Left lobe of liver (tissue), 2 donors: ENCODE results near the gene PPP1R14C. TPM values are rescaled to one million over a fixed set of nuclear protein-coding genes. Genes with fewer than 3 reads are reported as not detected.
A peak's percentile ranks its signal among the peaks of the same experiment; 100 is the strongest.

Experiments
- ATAC-seq: fragments of 200-7000 bp; cut with Tn5 transposase; one replicate; pipeline ENCODE4 v1.9.1; 2020; ENCODE audit warnings: mild to moderate bottlenecking, moderate library complexity
- DNase-seq: peaks from one replicate; pipeline ENCODE4 v3.0.0-alpha.2; 2020; ENCODE audit warnings: low spot score
- total RNA-seq: library from RNA; stranded (reverse); gene quantifications from one replicate; pipeline ENCODE4 v1.2.1, GENCODE V29; 2021
- donor health status: DM: no; HTN: no; CAD: no; lungs with moderate emphysema.
- donor health status: DM: no; HTN: yes; CAD: no.

Gene PPP1R14C
- total RNA-seq, 1 donor from 2014 or later: 0.08 TPM

GRCh38 chr6:150211700-150212511 is 69.1 kb downstream of the PPP1R14C start:
- no peak for ATAC-seq

GRCh38 chr6:150212778-150213177 is 69.9 kb downstream of the PPP1R14C start:
- DNase-seq: no peak
- ATAC-seq: no peak

More at GRCh38 chr6:150211700-150212511, 69.1 kb downstream of the PPP1R14C start:
- DNase-seq: no peak

- no peak for ATAC-seq
- no peak for DNase-seq
Observed at GRCh38 chr6:150213301-150213700, 70.5 kb downstream of the PPP1R14C start.

GRCh38 chr6:150214310-150214709 is 71.5 kb downstream of the PPP1R14C start:
- no peak for ATAC-seq
- no peak for DNase-seq

- ATAC-seq: no peak
- DNase-seq: no peak
Observed at GRCh38 chr6:150220634-150221551, 78.0 kb downstream of the PPP1R14C start.

GRCh38 chr6:150224820-150225219 is 82.0 kb downstream of the PPP1R14C start:
- DNase-seq (no peak), ATAC-seq (no peak)

GRCh38 chr6:150227281-150227680 is 84.4 kb downstream of the PPP1R14C start:
- no peak for DNase-seq

GRCh38 chr6:150228072-150228733 is 85.4 kb downstream of the PPP1R14C start:
- DNase-seq (no peak), ATAC-seq (no peak)

More at GRCh38 chr6:150227281-150227680, 84.4 kb downstream of the PPP1R14C start:
- ATAC-seq: no peak

- DNase-seq (no peak), ATAC-seq (no peak)
Observed at GRCh38 chr6:150229436-150230163, 86.8 kb downstream of the PPP1R14C start.

GRCh38 chr6:150230164-150230561 is 87.3 kb downstream of the PPP1R14C start:
- DNase-seq: no peak
- no peak for ATAC-seq

- no peak for ATAC-seq
- DNase-seq: no peak
Observed at GRCh38 chr6:150230832-150231524, 88.1 kb downstream of the PPP1R14C start.

- ATAC-seq (no peak), DNase-seq (no peak)
Observed at GRCh38 chr6:150231525-150231850, 88.6 kb downstream of the PPP1R14C start.

- ATAC-seq: no peak
- DNase-seq: no peak
Observed at GRCh38 chr6:150233843-150234269, 91.0 kb downstream of the PPP1R14C start.

GRCh38 chr6:150235218-150235617 is 92.4 kb downstream of the PPP1R14C start:
- ATAC-seq (no peak), DNase-seq (no peak)

GRCh38 chr6:150236114-150236513 is 93.3 kb downstream of the PPP1R14C start:
- ATAC-seq: no peak

GRCh38 chr6:150236544-150236943 is 93.7 kb downstream of the PPP1R14C start:
- no peak for DNase-seq
- ATAC-seq: no peak

More at GRCh38 chr6:150236114-150236513, 93.3 kb downstream of the PPP1R14C start:
- DNase-seq: no peak

- ATAC-seq (no peak), DNase-seq (no peak)
Observed at GRCh38 chr6:150237626-150238025, 94.8 kb downstream of the PPP1R14C start.

GRCh38 chr6:150238336-150238741 is 95.5 kb downstream of the PPP1R14C start:
- peak; percentile 70 for DNase-seq
- peak; percentile 99 for ATAC-seq

- no peak for ATAC-seq
- no peak for DNase-seq
Observed at GRCh38 chr6:150238846-150239407, 96.1 kb downstream of the PPP1R14C start.
